Fibroblast of peridontal ligament (primary cell): ENCODE results near the gene POMGNT2.
A peak's percentile ranks its signal among the peaks of the same experiment; 100 is the strongest.

ENCODE experiments used
- DNase-seq: peaks from one replicate; pipeline ENCODE4 v3.0.0-alpha.2; 2010; ENCODE audit errors: extremely low read depth

The POMGNT2 gene

GRCh38 chr3:43105596-43106292, at the start of gene POMGNT2:
POMGNT2 (minus strand) TSS chr3:43106079; CDS start chr3:43081431, 24,648 bp downstream.
- peak; percentile 63 for DNase-seq

- no peak for DNase-seq
These were observed 49.1 kb upstream of the POMGNT2 start for GRCh38 chr3:43154980-43155379.

DNA sequence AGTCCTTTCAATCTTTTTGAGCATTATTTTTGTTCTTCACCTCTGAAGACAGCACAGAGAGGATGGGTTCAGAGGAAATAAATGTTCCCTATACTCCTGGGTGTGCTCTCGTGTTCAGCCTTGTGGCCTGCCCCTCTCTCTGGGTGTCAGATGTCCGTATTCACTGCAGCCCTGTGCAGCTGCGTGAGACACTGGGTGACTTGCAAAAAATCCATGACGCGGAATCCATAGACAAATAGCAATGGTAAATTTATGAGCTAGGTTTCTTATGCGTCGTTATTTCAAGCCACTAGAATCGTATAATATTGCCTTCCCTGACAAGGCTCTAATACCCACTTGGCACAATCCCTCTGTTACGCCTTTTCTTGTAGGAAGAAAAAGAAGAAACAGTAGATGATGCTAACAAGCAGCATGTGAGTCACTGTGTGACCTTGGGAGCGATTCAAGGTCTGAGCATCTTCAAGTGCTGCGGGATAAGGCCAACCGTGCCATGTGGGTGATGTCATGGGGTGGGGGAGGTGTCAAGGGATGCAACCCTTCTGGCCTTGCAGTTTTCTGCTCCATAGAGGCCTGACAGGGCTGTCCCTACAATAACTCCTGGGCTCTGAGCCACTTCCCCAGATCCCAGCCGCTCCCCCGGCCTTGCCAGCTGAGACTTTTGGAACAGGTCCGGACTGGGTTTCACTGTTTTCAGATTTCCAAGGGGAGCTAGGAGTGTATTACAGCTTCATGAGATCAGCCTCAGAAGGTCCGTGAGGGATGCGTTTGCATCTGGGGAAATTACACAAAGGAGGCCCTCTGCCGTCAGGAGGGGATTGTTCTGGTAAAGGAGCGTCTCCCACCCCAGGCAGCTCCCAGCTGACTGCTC, 47.6 kb upstream of the POMGNT2 start:
- DNase-seq: peak; percentile 25

DNA sequence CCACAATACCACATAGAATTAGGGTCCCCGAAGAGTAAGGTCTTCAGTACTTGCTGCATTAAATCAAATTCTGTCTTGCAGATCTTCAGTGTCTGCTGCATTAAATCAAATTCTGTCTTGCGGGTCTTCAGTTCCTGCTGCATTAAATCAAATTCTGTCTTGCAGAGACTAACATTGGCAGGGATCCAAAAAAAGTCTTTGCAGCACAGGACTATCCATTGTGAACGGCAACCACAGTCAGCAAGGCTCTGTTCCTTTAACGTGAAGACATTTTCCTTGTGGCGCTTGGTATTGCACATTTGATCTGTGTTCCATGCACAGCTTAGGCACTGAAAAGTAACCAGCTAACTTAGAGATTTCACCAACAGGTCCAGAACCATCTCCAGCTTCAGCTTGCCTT, 46.8 kb upstream of the POMGNT2 start:
- no peak for DNase-seq

GRCh38 chr3:43148033-43148432, 42.2 kb upstream of the POMGNT2 start:
- no peak for DNase-seq

DNA sequence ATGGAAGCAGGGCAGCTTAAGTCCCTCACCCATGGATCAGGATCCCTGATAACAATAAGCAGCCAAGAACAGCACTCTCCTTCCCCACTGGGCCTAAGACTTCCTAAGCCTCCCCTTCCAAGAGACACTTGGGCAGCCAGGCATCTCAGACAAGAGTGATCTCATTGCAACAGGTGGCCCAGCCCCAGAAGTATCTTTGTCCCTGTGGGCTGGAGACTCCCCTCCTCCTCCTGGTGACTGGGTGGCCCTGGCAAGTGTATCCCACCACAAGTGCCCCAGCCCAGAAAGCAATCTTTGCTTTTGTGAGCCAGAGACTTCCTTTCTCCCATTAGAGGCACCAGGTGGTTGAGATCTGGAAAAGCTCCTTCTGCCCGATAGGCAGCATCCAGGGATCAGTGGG, 40.7 kb upstream of the POMGNT2 start:
- DNase-seq: no peak

DNA sequence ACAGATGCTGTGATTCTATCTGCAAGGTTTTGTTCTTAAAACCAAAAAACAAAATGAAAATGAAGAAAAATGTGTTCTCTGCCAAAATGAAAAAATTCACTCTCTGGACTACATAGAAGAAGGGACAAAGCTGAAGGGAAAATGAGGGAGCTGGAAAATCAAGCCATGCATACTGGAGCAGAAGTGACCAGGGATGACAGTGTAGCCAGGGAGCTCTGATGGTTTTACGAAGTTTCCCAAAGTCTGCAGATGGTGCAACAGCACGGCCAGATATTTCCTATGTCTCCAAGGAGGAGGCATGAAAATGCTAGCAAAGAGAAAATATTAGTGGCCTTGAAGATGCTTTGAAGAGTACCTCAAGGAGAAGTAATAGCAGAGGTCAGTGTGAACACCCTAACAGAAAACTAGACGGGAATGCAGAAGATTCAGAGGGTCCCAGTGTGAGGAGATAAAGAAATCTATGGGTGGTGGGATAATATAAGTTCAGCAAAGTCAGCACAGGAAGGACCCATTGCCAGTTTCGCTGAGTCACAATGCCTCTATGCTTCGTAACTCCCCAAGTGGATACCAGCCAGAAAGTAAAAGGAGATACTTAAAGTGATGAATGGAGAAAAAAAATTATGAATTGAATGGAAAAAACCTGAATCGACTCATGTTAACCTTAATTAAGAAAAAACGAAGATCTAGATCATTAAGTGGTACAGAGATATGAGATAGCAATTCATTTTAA, 39.0 kb upstream of the POMGNT2 start:
- peak; percentile 47 for DNase-seq

- DNase-seq: no peak
These were observed 36.6 kb upstream of the POMGNT2 start for GRCh38 chr3:43142472-43142871.

DNA sequence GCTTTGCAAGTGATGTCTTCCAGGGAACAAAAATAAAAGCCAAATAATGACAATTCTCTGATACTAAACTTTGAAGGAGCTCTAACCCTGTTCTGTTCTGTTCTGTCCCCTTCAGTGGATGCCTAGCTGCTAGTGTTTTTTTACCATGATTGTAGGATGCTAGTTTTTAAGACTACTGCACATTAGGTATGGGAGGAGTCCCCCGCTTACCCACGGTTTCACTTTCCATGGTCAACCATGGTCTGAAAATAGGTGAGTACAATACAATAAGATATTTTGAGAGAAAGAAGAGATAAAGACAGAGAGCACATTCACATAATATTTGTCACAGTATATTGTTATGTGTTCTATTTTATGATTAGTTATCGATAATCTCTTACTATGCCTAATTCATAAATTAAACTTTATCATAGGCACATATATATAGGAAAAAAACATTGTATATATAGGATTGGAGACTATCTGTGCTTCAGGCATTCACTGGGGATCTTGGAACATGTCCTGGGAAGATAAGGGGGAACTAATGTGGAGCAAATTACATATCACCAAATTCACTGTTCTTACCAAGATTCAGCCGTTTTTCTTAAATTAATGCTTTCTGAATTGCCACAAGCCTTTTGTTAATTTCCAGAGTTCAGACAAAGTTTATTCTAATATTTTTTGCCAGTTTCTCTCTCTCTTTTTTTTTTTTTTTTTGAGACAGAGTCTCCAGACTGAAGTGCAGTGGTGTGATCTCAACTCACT, 32.8 kb upstream of the POMGNT2 start:
- no peak for DNase-seq

- no peak for DNase-seq
These were observed 27.2 kb upstream of the POMGNT2 start for GRCh38 chr3:43132870-43133636.

DNA sequence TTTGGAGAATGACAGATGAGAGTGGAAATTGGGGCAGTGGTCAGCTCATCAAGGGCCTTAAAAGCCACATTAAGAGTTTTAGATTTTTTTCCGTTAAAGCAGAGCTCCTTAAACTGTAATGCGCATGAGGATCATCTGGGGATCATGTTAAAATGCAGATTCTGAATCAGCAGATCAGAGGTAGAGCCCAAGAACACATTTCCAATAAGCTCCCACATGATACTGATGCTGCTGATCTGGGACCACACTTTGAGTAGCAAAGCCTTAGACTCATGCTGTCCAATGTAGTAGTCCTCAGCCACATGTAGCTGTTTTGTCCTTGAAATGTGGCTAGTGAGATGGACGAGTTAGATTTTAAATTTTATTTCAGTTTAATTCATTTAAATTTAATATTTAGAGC, 26.3 kb upstream of the POMGNT2 start:
- DNase-seq: no peak

GRCh38 chr3:43128464-43128863, 22.6 kb upstream of the POMGNT2 start:
- no peak for DNase-seq

- no peak for DNase-seq
These were observed 20.7 kb upstream of the POMGNT2 start for GRCh38 chr3:43126536-43126935.

GRCh38 chr3:43123895-43124294, 18.0 kb upstream of the POMGNT2 start:
- DNase-seq: no peak

DNA sequence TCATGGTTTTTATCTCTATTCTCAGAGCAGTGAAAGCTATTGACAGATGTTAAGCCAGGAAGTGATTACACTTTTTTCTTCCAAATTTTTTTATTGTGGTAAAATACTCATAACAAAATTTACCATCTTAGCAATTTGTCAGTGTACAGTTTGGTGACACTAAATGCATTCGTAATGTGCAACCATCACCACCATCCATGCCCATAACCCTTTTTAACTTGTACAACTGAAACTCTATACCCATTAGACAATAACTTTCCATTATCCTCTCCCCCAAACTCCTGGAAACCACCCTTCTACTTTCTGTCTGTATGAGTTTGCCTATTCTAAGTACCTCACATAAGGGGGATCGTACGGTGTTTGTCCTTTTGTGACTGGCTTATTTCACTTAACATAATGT, 15.1 kb upstream of the POMGNT2 start:
- no peak for DNase-seq

DNA sequence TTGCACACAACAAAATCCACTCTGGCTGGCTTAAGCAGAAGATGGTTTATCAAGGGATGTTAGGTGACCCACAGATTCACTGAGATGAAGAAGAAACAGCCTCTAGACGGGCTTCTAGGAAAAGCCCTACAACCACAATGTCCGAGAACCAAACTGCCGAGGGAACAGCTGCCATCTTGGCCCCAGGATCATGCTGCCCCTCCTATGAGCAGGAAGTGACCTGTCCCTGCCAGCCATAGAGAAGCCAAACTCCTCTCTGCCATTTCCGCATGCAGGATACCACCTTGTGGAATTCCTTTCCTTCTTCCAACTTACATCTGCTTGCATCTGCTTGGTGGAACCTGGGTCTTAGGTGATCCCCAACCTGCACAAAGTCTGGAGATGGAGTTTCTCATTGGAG, 11.4 kb upstream of the POMGNT2 start:
- no peak for DNase-seq

DNA sequence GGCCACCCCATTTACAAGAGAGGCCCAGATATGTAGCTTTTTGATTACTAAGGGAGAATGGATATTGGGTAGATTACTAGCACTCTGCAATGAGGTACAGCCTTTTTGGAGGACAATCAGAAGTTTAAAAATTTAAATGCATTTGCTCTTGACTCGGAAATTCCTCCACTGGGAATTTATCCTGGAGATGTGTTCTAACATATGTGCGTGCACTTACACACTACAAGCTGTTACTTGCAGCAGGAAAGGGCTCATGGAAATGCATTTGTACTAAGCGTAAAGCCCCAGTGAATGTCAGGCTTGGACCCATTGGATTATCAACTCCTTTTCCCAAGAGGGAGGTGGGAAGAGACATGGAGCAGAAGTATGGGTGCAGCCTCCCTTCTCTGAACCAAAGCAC, 7.8 kb upstream of the POMGNT2 start:
- DNase-seq: no peak

DNA sequence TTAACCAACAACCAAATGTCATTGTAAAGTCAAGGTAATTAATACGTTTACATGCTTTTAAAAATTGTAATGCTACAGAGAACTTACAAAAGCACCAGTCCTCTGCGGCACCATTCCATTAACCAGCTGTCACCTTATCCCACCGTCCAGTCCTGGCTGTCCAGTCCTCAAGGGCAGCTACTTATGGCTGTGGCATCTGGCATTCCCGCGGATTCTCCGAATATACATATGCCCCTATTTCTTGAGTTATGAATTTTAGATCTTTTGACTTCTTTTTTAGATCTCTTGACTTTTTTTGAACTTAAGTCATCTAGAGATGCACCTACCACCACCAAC, 382 bp upstream of the POMGNT2 start:
- no peak for DNase-seq

DNA sequence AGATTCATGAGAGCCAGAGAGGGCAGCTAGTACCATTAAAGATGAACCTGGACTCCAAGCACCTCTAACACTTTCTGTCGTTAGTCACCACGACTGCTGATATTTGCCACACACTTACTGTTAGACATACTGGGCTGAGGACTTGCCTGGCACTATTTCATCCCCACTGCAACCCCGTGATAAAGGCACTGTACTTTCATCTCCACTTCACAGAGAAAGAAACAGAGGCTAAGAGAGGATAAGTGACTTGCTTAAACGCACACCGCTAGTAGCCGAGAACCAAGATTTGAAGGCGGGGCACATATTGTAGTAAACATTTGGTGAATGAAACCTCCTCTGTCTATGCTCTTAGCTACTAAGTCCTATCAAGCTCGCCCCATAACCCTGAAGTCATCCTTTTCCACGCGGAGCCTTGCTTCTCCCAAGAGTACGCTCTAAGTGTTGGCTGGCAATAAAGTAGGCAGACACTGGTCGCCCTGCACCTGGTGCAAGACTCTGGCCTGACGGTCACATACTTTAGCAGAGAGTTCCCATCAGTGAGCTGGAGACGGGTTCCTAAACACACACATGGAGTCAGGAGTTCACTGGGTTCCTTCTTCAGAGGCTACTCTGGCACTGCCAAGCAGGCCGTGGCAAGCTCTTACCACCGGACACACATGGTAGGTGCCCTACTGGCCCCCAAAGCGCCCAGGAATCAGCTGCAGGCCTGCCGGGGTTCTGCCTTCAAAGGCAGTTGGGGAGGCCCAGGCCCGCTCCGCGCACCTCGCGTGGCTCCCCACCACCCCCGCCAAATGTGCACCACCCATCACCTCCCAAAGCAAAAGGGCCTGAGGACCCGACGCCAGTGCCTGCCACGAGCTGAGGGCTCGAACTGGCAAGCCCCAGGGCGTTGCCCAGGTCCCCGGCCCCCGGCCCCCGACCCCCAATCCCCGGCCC, 951 bp downstream of the POMGNT2 start:
- DNase-seq: no peak

GRCh38 chr3:43104039-43104438, 1.8 kb downstream of the POMGNT2 start:
- no peak for DNase-seq
